Activated CD4-positive, alpha-beta T cell treated with anti-CD3 and anti-CD28 coated beads, Interleukin-2, amount 50 U/mL, for 1 hour (primary cell): ENCODE results near the gene KCNMB1.

Experiments
- DNase-seq: peaks from one replicate; pipeline ENCODE4 v3.0.0-alpha.2; 2020

KCNMB1 gene, protein sequence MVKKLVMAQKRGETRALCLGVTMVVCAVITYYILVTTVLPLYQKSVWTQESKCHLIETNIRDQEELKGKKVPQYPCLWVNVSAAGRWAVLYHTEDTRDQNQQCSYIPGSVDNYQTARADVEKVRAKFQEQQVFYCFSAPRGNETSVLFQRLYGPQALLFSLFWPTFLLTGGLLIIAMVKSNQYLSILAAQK

DNA sequence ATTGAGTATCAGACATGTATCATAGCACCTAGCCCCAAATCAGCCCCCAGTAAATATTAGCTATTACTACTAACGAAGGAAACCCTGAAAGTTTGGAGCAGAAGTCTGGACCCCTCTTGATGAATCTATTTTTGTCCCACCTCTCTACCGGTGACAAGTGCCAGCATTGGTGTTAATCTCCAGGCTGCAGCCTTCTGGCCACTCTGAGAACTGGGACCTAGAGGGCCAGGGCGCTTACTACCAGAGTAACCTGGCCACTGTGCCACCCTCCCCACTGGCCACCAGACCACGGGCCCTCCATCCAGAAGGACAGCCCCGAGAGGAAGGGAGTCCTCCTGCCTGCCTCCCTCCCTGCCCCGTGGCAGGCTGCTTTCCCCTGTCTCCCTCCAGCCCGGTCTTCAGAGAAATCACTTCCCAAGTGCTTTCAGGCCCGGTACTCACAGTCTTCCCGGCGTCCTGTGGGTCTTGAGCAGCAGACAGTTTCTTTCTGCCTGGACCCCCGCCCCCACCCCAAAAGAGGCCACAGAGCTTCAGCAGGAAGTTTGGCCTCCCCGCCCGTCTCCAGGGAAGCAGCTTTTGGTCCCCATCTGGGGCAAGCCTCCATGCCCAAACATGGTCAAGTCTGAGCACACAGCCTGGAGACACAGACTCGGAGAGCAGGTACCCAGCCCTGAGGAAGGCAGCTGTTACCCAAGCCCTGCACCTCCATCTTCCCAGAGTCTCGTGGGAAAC is at the start of gene KCNMB1:
Gene KCNMB1 (minus strand): TSS at position 550 of the 732 bp plus-strand sequence. CDS start 3,920 bp downstream, outside the sequence.
- no peak for DNase-seq

DNA sequence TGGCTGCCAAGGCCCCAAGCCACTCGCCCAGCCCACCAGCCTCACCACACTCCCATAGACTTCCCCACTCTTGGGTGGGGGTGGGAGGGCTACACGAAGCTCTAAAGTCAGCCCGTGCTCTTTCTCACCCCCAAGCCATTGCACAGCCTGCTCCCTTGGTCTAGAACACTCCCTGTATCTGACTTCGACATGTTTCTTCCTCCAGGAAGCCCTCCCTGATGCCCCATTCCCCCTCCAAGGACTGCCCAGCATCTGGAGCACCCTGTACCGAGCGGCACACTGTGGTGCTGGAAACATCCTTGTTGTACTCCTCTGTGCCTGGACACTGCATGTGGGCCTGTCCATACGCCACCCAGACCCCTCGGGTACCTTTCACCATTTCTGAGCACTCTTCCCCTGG is 49.4 kb upstream of the KCNMB1 start:
- no peak for DNase-seq

DNA sequence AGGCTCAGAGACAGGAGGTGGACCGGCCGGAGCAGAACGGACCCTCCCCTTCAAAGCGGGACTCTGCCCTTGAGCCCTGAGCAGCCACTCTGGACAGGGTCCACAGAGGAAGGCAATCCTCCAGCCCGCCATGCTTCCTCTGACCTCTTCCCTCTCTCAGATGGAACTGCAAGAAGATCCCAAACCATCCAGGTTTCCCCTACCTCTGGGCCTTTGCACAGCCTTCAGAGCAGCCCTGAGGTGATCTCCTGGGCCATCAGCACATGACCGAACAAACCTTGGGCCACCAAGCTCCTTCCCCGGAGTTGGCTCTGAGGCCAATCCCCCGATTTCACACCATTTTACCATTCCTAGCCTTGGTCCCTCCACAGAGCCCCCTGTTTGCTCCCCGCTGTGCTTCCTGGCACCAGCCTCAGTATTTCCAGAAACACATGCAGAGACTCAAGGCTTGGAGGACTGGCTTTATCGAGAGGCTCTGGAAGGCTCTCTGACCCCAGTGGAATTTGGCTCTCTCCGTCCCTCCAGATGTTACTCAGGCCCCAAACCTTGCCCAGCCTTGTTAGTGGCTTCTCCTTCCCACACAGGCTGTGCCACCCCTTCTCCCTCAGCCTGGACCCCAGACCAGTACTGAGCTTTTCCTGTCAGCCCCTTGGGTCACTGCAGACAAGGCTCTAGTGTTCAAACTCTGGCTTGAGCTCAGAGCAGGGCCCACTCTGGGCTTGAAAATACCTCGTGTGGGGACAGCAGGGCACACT is 48.6 kb upstream of the KCNMB1 start:
- no peak for DNase-seq

DNA sequence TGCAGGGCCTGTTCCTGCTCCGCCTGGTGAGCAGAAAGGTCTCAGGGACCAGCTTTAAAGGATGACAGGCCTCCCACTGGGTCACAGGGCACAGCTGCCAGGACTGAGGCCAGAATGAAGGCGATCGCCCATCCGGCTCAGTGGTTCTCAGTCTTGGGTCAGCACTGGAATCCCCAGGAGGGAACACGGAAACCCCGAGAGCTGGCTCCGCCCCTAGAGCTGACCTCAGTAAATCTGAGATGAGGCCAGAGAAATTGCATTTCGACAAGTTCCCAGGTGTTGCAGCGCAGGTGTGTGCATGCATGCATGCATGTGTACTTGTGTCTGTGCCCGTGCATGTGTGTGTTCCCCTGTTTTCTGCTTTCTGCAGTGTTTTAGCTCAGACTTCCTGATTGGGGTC is 47.2 kb upstream of the KCNMB1 start:
- DNase-seq = no peak

DNA sequence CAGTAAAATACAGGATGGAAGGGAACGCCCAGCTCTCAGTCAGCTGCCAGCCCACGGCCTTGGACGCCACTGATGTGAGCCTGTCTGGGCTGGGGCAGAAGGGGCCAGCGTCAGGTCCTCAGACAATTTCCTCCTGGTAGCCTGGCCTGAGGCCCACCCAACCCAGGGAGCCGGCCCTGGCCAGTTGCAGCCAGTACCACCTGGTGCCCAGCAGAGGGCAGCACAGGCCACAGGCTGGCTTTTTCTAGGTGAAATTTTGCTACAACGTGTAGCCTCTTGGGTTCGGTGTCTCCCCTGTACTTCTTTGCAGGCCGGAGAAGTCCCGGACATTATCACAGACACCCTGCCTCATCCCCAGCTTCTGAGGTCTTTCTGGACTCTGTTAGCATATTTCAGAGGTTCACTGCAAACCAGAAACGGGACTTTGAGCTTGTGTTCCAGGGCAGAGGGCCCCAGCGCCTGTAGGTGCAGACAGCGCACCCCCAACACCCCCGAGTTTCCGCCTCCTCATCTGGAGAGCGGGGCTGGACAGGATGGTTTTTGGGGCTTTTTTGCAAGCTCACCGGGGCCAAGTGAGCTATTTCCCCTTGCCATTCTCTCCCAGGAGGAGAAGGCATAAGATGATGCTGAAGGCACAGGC is 45.9 kb upstream of the KCNMB1 start:
- DNase-seq = peak; percentile 50

DNA sequence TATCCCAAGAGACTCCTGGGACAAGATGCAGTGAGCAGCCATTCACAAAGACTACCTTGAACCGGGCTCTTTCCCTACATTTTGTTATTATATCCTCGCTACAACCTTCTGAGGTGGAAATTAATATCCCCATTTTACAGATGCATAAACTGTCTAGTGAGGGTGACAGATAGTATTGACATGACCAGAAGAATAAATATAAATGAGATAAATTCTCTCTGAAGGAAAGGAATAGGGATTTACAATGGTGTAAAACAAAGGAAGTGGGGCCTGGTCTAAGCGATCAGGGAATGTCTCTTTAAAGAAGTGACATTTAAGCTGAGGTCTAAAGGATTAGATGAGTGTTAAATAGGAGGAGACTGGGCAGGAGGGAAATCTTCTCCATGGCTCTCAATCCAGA is 43.5 kb upstream of the KCNMB1 start:
- no peak for DNase-seq

DNA sequence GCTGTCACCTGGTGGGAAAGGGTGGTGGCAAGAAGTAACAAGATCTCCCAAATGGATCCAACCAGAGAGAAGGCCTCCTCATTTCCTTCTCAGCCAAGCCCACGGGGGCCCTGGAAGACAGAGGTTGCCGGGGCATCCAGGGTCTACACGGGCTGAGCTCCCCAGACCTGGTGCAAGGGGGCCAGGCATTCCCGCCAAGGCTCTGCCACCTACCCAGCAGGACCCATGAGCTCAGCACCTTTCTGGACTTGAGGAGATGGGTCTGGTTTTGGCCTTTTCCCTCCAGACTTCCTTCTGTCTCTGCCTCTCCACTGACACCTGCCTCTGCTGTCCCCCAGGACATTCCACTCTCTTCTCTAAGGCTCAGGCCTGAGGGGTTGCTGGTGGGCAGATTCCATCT is 42.4 kb upstream of the KCNMB1 start:
- no peak for DNase-seq

DNA sequence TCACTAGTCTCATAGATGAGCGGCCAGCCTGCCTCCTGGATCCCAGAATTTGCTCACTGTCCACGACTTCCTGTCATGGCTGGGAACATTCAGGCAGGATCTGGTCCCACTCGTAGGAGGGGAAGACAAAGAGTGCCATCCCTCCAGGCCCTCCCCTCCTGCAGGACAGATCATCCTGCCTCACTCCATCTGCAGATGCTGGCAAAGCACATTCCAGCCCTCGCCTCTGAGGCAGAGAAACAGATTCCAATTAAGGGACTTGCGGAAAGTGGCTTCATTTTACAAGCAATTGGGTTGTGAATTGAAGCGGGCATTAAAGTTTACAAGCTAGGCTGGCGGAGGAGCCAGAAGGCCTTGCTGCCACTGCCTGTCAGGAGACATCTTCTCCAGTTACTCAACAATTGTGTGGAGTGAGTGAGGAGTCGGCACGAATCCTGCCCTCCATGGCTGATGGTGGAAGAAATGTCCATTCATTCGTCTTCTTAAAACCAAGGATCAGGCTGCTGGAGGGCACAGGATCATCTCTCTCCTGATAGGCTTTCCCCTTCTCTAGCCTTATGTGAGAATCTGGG is 41.8 kb upstream of the KCNMB1 start:
- DNase-seq = no peak

DNA sequence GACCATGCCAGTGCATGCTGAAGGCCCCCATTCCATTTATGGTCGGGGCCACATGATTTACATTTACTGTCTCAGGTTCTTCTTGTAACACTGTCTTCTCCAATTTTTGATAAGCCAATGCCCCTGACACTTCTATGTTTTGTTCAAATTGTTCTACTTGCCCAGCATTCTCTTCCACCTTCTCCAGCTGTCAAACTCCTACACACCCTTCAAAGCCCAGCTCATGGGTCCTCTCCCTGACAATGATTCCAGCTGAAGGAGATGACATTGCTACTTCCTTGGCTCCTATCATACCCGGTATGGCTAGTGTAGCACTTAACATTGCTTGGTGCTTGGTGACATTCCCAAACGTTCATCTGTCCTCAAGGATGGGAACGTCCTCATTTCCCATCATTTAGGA is 41.1 kb upstream of the KCNMB1 start:
- DNase-seq = no peak

DNA sequence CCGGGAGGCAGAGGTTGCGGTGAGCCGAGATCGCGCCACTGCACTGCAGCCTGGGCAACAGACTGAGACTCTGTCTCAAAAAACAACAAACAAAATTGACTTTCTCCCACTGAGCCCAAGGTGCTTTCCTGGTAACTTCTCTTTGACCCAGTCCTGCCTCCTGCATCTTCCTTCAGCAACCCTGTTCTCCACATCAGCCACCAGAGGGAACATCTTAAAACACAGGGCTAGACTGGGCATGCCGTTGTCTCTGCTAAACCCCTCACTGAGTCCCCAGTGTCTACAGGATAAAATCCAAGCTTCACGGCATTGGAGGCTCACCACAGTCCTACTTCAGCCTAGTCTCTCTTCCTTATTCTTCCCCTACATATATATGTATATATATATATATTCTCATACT is 39.8 kb upstream of the KCNMB1 start:
- no peak for DNase-seq

DNA sequence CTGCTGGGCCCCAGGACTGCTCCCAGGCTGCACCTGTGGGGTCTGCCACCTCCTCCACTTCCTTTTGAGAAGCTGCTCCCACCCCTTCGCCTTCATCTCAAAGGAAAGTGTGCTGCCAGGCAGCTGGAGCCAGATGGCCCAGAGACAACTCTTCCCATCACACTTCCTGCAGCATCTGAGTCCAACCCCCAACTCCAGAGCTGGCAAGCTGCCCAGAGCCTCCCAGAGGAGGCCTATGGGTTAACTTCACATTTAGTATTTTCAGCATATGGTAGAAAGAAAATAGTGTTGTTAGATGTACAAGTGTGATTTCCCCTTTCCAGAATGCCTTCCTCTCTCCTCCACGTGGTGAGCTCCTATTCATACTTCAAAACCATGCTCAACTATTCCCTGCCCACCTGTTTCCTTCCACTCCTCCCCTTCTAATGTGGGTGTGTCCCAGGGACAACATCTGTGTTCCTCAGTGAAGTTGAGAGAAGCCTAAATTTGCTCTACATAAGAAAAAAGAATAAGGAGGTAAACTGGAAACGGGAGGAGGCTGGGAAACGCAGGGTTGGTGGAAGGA is 38.6 kb upstream of the KCNMB1 start:
- DNase-seq = no peak

DNA sequence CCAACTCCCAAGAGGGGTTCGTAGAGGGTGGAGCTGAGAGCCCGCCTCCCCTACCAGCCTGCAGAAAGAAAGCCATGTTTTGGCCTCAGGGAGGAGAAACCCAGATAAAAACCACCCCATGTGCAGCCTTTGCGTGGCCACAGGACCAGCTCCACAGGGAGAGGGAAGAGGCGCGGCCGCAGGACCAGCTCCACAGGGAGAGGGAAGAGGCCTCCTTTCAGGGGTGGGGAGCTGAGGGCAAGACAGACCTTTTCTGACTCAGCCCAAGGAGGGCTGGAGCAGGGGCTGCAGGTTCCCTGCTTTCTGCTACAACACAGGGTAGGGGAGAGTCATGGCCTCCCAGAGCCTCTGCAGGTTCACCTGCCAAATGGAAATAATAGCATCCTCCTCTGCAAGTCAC is 37.6 kb upstream of the KCNMB1 start:
- DNase-seq = no peak

DNA sequence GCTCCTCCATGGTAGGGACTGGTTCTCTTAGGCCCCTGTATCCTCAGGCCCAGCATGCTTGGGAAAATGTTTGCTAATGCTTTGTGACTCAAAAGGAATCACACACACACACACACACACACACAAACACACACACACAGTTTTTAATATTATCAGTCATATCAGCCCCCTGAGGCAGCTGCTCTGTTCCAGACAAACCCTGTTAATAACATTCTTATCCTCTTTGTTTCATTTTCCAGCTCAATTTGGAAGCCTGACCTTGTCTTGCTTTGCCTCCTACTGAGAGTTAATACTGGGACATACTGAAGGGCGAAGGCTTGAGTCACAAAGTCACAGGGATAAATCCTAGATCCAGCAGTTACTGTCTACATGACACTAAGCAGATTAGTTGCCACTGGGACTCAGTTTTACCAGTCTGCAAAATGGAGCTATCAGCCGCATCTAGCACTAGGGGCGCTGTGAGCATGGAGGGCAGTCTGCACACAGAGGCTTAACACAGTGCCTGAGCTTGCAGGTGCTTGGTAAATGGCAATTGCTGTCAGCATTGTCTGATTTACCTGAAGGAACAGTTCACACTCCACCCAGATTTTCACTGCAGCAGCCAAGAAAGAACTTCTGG is 37.1 kb upstream of the KCNMB1 start:
- DNase-seq = no peak

DNA sequence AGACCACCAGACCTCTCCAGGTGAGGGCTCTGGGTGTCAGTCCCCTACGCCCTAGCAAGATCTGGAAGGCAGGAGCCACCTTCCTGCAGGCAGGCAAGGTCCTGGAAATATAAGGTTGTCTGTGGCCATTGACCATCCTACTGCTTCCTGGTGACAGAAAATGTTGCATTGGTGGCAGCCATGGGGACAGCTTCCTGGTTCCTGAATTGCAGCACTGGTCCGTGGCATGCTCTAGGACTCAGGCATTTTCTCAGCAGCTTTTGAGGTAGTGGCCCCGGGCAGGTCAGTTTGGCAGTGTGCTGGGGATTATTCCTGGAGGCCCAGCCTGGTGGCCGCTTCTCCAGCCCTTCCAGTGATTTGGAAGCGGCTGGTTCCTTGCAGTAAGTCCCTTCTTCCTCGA is 36.6 kb upstream of the KCNMB1 start:
- no peak for DNase-seq

DNA sequence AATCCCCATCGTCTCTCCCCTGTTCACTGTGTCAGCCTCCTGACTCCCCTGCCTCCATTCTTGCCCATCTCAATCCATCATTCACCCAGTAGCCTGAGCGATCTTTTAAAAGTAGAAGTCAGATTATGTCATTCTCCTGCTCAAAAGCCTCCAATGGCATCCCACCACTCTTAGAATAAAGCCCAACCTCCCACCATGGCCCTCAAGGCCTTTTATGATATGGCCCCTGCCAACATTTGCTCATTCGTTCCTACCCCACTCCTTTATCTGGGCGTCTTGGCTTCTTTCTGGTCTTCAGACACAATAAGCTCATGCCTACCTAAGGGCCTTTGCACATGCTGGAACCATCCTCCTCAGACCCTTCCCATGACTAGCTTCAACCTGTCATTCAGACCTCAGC is 35.5 kb upstream of the KCNMB1 start:
- DNase-seq = no peak

DNA sequence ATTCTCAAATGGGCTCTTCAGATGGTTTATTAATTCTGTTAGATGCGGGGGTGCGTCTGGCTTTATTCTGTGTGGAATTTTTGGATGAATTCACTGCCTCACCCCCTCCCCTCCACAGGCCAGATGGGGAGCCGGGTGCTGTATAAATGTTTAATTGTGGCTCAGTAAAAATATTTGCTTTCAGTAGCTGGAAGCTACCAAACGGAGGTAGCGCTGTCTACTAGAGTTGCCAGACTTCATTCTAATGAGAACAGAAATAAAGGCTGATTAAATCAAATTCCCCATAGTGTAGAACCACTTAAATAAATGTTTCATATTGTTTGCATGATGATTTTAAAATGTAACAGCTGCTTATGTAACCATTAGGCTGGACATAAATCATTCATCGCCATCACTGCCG is 34.5 kb upstream of the KCNMB1 start:
- no peak for DNase-seq

DNA sequence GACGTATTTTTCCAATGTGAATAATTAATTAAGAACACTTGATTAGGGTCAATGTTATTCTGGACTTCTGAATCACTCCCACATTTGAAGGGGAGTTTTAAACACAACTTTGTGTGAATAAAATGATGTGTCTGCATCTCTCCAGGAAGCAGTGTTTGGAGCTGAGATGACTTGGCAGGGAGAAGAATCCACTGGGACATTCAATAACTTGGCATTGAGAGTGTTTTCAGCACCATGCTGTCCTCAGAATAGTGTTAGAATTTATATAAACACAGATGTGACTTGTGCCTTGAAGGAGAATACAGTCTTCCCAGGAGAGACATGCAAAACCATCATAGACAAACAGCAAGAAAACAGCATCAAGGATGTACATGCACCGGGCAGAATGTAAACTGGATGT is 32.7 kb upstream of the KCNMB1 start:
- DNase-seq = no peak

DNA sequence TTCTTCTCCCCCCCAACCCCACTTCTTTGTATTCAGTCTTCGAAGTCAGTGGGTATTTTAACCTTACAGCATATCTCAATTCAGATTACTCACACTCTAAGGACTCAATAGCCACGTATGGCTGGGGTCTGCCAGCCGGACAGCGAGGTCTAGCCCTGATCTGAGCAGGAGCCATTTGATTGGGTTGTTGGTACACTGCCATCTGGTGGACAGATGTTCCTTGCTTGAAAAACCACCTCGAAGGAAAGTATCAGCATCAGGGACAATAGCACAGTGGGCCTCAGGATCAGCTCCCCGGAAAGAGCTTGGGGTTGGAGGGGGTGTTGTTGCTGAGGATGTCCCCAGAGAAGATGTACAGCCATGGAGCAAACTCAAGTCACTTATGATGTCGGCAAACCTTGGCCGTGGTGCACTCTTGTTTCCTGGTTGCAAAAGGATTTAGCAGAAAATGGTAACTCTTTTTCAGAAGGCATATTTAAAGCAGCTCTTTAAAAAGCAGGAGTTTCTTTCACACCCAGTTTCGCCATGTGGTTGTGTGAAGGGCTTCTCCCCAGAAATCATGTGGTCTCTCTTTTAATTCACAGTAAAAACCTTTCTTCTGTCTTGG is 31.7 kb upstream of the KCNMB1 start:
- peak; percentile 46 for DNase-seq

DNA sequence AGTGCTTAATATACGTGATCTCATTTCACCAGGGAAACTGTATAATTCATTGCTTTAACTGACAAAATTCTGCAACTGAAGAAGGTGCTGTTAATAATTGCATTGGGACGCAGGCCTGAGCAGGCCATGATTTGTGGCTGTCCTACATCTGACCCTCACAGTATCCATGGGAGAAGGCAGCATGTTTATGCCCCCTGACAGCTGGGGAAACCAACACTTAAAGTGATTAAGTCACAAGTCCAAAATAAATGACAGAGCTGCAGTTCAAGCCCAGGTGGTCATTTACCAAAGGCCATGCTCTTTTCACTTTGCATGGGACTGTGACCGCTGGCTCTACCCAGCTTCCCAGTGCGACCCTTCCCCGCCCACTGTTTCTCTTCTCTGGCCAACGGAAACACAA is 30.5 kb upstream of the KCNMB1 start:
- DNase-seq = no peak

DNA sequence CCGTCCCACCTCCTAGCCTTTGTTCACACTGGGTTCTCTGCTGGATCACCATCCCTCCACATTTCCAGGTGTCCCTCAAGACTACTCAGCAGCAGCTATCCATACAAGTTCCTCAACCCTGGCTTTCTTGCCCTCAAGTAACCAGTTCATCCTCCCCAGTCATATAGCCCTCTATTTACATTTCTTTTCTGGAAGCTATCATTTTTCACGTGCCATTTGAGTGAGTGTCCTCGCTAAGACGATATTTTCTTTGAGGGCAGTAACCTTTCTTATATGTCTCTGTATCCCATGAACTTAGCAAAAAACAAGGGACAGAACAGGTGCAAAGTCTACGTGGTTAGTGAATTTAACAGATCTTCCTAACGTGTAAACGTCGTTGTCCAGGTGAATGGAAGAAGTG is 29.6 kb upstream of the KCNMB1 start:
- DNase-seq = no peak

DNA sequence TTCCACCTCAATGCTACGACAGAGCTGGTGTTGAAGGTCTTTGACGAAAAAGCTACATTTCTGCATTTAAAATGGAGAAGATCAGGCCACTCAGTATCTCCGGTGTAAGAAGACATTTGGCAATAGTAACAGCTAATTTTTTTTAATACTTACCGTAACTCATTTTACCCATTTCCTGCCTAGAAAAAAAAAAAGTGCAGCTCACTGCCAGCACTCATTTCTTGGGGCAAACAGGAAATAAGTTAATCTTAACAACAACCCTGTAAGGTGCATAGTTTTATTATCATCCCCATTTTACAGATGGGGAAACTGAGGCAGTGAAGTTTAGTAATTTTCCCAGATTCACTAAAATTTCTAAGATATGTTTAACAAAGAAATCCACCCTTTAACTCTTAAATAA is 27.4 kb upstream of the KCNMB1 start:
- no peak for DNase-seq

DNA sequence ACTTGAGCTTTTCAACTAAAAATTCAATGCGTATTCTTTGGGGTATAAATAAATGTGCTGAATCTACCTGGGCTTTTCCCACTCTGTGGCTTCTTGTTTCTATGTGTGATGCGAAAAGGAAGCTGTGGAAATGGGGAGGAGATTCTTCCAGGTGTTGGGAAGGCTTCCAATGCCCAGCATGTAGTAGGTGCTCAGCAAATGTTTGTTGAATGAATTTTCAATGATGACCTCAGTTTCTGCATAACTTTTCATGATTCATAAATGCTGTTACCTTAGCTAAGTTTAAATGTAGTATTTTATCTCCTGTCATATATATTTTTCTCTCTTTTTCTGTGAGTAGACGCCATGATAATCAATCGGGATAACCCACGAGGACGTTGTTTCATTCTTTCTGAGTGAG is 25.6 kb upstream of the KCNMB1 start:
- DNase-seq = no peak
